HUES48 (cell line): ENCODE measurements around the gene PTOV1.

ENCODE experiments used
- H3K27ac ChIP-seq: one replicate; pipeline ENCODE4 v1.7.0; 2013; ENCODE audit warnings: low read depth, low read length, inconsistent platforms
- H3K27me3 ChIP-seq: 2 replicates; pipeline ENCODE4 v1.6.1; 2013; ENCODE audit warnings: mild to moderate bottlenecking, low read length; ENCODE audit not compliant: control insufficient read depth, insufficient read depth
- H3K36me3 ChIP-seq: 2 replicates; pipeline ENCODE4 v1.6.1; 2013; ENCODE audit warnings: low read length; ENCODE audit not compliant: control insufficient read depth, insufficient read depth
- H3K4me1 ChIP-seq: 2 replicates; pipeline ENCODE4 v1.6.1; 2013; ENCODE audit warnings: mild to moderate bottlenecking, low read length; ENCODE audit not compliant: control insufficient read depth, insufficient read depth
- H3K4me3 ChIP-seq: 2 replicates; pipeline ENCODE4 v1.5.1; 2013; ENCODE audit warnings: mild to moderate bottlenecking, low read depth, low read length
- H3K9ac ChIP-seq: 2 replicates; pipeline ENCODE4 v1.6.1; 2013; ENCODE audit warnings: mild to moderate bottlenecking, low read depth, low read length, moderate library complexity
- H3K9me3 ChIP-seq: 2 replicates; pipeline ENCODE4 v1.6.1; 2013; ENCODE audit warnings: low read length; ENCODE audit not compliant: control insufficient read depth, insufficient read depth

Gene PTOV1

DNA sequence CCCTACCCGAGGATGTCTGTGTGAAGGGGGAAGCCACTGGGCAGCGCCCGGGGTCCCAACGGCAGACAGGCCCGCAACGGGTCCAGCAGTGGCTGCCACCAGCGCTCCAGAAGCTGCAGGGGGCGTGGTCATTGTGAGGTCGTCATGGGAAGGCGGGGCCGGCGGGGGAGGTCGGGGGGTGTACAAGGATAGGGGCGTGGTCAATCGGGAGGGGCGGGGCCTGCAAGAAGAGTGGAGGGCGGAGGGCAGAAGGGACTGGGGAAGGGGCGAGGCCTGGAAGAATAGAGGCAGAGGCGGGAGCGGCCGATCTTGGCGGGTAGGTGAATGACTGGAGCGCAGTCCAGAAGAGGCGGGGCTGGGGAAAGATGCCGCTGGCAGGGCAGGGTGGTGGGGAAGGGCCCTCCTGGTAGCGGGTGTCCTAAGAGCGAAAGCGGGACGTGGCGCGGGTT, 42.2 kb upstream of the PTOV1 start:
- H3K27me3 ChIP-seq, result no peaks in the 10 kb centered on the region
- H3K27ac ChIP-seq, result peak overlapping the region; percentile 59
- H3K9ac ChIP-seq, result no peak overlapping the region; the same call in 1 of the 2 replicates
- H3K36me3 ChIP-seq, result peaks cover 10% of the 10 kb centered on the region
- H3K9me3 ChIP-seq, result no peaks in the 10 kb centered on the region
- peaks cover 10% of the 10 kb centered on the region for H3K4me1 ChIP-seq
- H3K4me3 ChIP-seq, result peak overlapping the region; percentile 78

GRCh38 chr19:49809160-49809940, 41.6 kb upstream of the PTOV1 start:
- peak overlapping the region; percentile 78 for H3K4me3 ChIP-seq

DNA sequence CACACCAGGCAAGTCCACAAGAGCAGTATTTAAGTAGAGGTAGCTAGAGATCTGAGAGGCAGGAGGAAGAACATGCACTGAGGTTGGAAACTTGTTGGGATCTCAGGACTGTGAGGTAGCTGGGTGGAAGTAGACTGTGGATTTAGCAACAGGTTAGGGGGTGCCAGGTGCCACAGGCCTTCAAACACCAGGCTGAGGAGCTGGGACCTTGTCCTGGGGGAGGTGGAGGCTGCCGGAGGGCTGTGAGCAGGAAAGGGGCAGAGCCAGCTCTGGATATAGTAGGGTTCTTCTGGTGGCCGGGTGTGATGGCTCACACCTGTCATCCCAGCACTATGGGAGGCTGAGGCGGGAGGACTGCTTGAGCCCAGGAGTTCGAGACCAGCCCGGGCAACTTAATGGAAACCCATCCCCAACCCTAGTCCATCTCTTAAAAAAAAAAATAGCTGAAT, 41.0 kb upstream of the PTOV1 start:
- Histone ChIP-seq H3K4me3 (peak overlapping the region; percentile 78; the same call in 1 of the 2 replicates), H3K27me3 (no peaks in the 10 kb centered on the region), H3K9me3 (no peaks in the 10 kb centered on the region), H3K4me1 (peaks cover 12% of the 10 kb centered on the region), H3K36me3 (peaks cover 7% of the 10 kb centered on the region), H3K9ac (no peak overlapping the region), H3K27ac (no peak overlapping the region)

More at GRCh38 chr19:49809160-49809940, 41.6 kb upstream of the PTOV1 start:
- H3K4me1 ChIP-seq, result peaks cover 12% of the 10 kb centered on the region
- no peaks in the 10 kb centered on the region for H3K27me3 ChIP-seq
- H3K9me3 ChIP-seq, result no peaks in the 10 kb centered on the region
- peaks cover 7% of the 10 kb centered on the region for H3K36me3 ChIP-seq
- H3K9ac ChIP-seq, result no peak overlapping the region; the same call in 1 of the 2 replicates
- peak overlapping the region; percentile 40 for H3K27ac ChIP-seq

- peaks cover 12% of the 10 kb centered on the region for H3K4me1 ChIP-seq
- no peaks in the 10 kb centered on the region for H3K27me3 ChIP-seq
- H3K9me3 ChIP-seq, result no peaks in the 10 kb centered on the region
- no peak overlapping the region for H3K27ac ChIP-seq
- no peak overlapping the region for H3K9ac ChIP-seq
- no peak overlapping the region for H3K4me3 ChIP-seq
- peaks cover 7% of the 10 kb centered on the region for H3K36me3 ChIP-seq
These were observed 39.6 kb upstream of the PTOV1 start for GRCh38 chr19:49811328-49811727.

DNA sequence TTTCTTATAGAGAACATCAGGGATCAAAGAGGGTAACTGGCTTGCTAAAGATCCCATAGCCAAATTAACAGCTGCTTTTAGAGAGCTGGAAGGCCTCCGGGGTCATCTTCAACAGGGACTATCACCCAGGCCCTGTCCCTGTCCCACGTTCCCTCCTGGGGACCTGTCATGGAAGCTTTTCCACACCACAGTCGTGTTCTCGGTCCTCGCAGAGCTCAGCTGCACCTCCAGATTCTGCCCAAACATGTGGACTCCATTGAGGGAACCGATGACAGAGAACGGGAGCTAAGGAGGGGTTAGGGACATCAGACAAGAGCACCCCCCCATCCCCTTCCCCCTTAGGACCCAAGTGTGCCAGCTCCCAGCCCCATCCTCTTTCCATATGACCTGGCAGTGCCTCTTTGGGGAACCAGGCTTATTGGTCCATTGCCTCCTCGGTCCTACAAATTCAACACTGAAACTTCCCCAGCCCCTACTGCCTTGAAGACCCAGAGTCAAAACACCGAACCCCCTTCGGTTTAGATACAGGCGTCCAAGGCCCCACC, 38.4 kb upstream of the PTOV1 start:
- Histone ChIP-seq H3K9ac (peak overlapping the region; percentile 74), H3K4me3 (peak overlapping the region; percentile 74), H3K27ac (peak overlapping the region; percentile 97), H3K9me3 (no peaks in the 10 kb centered on the region), H3K27me3 (no peaks in the 10 kb centered on the region), H3K4me1 (peaks cover 12% of the 10 kb centered on the region), H3K36me3 (peaks cover under 1% of the 10 kb centered on the region; the same call in 1 of the 2 replicates)

DNA sequence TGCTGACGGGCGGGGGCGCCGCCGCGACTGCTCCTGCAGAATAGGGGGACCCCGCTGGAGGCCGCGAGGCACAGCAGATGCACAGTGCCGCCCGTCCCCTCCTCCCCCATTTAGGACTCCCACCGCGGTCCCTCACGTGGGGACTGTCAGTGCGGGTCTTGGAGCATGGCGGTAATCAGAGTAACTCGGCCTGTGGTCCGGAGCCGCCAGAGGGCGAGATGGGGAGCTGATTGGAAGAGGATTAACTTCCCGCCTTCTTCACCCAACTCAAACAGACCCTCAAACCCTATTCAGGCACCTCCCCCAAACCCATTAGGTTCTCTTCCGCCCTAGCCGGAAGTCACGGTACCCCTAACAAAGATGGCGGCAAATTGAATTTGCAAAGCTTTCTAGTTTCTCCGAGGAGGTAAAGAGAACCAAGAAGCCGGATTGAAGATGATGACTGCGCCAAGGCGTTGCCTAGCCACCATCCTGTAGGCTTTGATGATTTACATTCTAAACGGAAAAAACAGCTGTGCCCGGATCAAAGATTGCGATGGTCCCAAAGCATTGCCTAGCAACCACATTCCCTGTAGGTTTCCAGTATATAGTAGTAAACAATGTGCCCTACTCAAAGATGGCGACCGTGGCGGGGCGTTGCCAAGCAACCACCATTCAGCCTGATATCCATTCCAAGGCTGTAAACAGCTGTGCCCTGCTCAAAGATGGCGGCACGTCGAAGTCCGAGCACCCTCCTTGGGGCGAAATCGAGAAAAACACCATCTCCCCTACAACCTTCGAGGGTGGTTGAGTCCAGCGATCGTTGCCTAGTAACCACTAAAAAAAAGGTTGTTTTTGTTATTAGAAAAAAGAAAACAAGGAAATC, 37.7 kb upstream of the PTOV1 start, which contains the start of gene FUZ:
Gene FUZ, minus strand, starts transcription at position 296 of the 865 bp plus-strand sequence. Its CDS starts 186 bp downstream, at position 110.
- peaks cover 12% of the 10 kb centered on the region for H3K4me1 ChIP-seq

DNA sequence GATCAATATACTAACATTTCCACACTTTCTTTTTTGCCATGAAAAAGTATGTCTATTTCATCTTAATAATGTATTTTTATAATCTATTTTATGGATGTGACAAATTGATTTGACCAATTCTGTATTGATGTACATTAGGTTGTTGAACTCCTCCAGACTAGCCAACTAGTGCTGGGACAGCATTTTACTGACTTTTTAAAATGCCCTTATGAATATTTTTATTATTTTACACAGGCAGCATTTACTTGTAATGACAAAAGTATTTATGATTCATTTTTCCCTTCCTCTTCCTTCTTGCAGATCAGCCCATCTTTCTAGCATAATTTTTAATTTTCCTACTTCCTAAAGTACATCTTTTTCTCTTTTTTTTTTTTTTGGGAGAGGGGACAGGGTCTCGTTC, 36.9 kb upstream of the PTOV1 start:
- no peak overlapping the region for H3K4me3 ChIP-seq
- peak overlapping the region; percentile 97 for H3K27ac ChIP-seq
- H3K9ac ChIP-seq, result no peak overlapping the region

More for the DNA sequence above, 37.7 kb upstream of the PTOV1 start, which contains the start of gene FUZ:
- peak within 1 kb of the TSS; percentile 97 for H3K27ac ChIP-seq
- H3K36me3 ChIP-seq, result no peaks in the 10 kb centered on the region
- H3K27me3 ChIP-seq, result no peaks in the 10 kb centered on the region
- H3K4me3 ChIP-seq, result peak within 1 kb of the TSS; percentile 74
- peak within 1 kb of the TSS; percentile 74 for H3K9ac ChIP-seq
- H3K9me3 ChIP-seq, result no peaks in the 10 kb centered on the region

DNA sequence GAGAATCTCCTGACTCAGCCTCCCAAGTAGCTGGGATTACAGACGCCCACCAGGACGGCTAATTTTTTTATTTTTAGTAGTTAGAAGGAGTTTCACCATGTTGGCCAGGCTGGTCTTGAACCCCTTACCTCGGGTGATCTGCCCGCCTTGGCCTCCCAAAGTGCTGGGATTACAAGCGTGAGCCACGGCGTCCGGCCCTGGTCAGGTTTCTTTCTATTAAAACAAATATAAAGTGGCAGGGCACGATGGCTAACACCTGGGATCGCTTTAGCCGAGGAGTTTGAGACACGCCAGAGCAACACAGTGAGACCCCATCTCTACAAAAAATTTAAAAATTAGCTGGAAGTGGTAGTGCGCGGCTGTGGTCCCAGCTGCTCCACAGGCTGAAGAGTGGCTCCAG, 34.4 kb upstream of the PTOV1 start:
- Histone ChIP-seq H3K27me3 (no peaks in the 10 kb centered on the region), H3K36me3 (peaks cover 13% of the 10 kb centered on the region; the same call in 1 of the 2 replicates), H3K27ac (peak overlapping the region; percentile 49), H3K9me3 (no peaks in the 10 kb centered on the region), H3K4me1 (peaks cover 11% of the 10 kb centered on the region), H3K9ac (no peak overlapping the region), H3K4me3 (peak overlapping the region; percentile 71; the same call in 1 of the 2 replicates)

More for the DNA sequence above, 36.9 kb upstream of the PTOV1 start:
- Histone ChIP-seq H3K4me1 (peaks cover 13% of the 10 kb centered on the region), H3K9me3 (no peaks in the 10 kb centered on the region), H3K36me3 (no peaks in the 10 kb centered on the region), H3K27me3 (no peaks in the 10 kb centered on the region)

GRCh38 chr19:49817964-49818648, 32.9 kb upstream of the PTOV1 start, which contains the start of gene MED25:
Gene MED25, plus strand, starts transcription at chr19:49818289. Its CDS starts 53 bp downstream, at chr19:49818342.
- peak within 1 kb of the TSS; percentile 89 for H3K9ac ChIP-seq
- H3K36me3 ChIP-seq, result peaks cover 14% of the 10 kb centered on the region
- no peaks in the 10 kb centered on the region for H3K9me3 ChIP-seq
- H3K27me3 ChIP-seq, result no peaks in the 10 kb centered on the region
- peak within 1 kb of the TSS; percentile 76 for H3K27ac ChIP-seq
- H3K4me1 ChIP-seq, result peaks cover 8% of the 10 kb centered on the region; the same call in 1 of the 2 replicates
- peak within 1 kb of the TSS; percentile 71 for H3K4me3 ChIP-seq
